ENCODE results near the gene PRDM15. TPM values are rescaled to one million over a fixed set of nuclear protein-coding genes. Genes with fewer than 3 reads are reported as not detected.

PRDM15 gene
- total RNA-seq, 1 experiment from 2014 or later, result 9.8 TPM

GRCh38 chr21:41897047-41897669, 18.0 kb upstream of the PRDM15 start:
- Histone ChIP-seq H3K27me3 (ENCODE audit: insufficient read depth, low read length) (no peaks in the 10 kb centered on the region), H4K20me1 (ENCODE audit: insufficient read depth) (no peaks in the 10 kb centered on the region), H3K9ac (ENCODE audit: low read length) (no peak overlapping the region), H2AFZ (ENCODE audit: low read depth, low read length, poor library complexity, severe bottlenecking) (no peak overlapping the region), H3K36me3 (ENCODE audit: control insufficient read depth in 1 of 2, insufficient read depth in 2 of 2, low read length in 2 of 2) (peaks cover 0 to 11% of the 10 kb centered on the region in 2 experiments; a peak in 1 of 4 replicates), H3K4me2 (ENCODE audit: low read length) (no peak overlapping the region), H3K27ac (ENCODE audit: low read depth, low read length) (no peak overlapping the region), H3K79me2 (ENCODE audit: insufficient read depth, low read length) (no peaks in the 10 kb centered on the region), H3K9me3 (ENCODE audit: control insufficient read depth in 1 of 2, insufficient read depth in 1 of 2, low read depth in 1 of 2, low read length in 2 of 2) (no peaks in the 10 kb centered on the region), H3K4me1 (ENCODE audit: control insufficient read depth in 1 of 2, insufficient read depth in 2 of 2, low read length in 2 of 2) (peaks cover 0 to 6% of the 10 kb centered on the region in 2 experiments; a peak in 1 of 4 replicates), H3K9me2 (ENCODE audit: insufficient read depth) (no peaks in the 10 kb centered on the region), H3K4me3 (replicated peaks in 1 of 2; ENCODE audit: low read depth in 1 of 2, low read length in 2 of 2) (no peak overlapping the region)
- ATAC-seq (no peak), DNase-seq (ENCODE audit: low read depth, low spot score) (no peak)
- intact Hi-C loops (cut with micrococcal nuclease), result no loop called here
- no TSS peak for BruUV-seq (replicated peaks)
- ChIA-PET POLR2A (no interaction called here), RAD21 (ENCODE audit: low non-redundant PET in 1 of 2, low total read pairs in 2 of 2, uncharacterized antibody in 2 of 2, unreplicated experiment in 2 of 2) (no interaction called here), CTCF (no interaction called here)
- TF ChIP-seq EZH2 (IDR thresholded peaks at IDR 0.05) (no peak), TCF7L2 (IDR thresholded peaks at IDR 0.05; ENCODE audit: borderline replicate concordance, extremely low read depth, insufficient read depth, insufficient read length) (no peak), ATF3 (IDR thresholded peaks at IDR 0.05) (no peak), POLR2AphosphoS5 (IDR thresholded peaks at IDR 0.05; ENCODE audit: low read depth, low read length) (no peak), CBX3 (IDR thresholded peaks at IDR 0.05; ENCODE audit: low read depth) (no peak), POLR2A (IDR thresholded peaks at IDR 0.05; ENCODE audit: borderline replicate concordance, extremely low read depth, insufficient read depth, insufficient read length) (no peak), SRF (IDR thresholded peaks at IDR 0.05; ENCODE audit: low read depth) (no peak), EZH2phosphoT487 (IDR thresholded peaks at IDR 0.05; ENCODE audit: borderline replicate concordance) (no peak), CTCF (IDR thresholded peaks at IDR 0.05 in 2 of 3, conservative IDR thresholded peaks at IDR 0.05 in 1 of 3; ENCODE audit: borderline replicate concordance in 1 of 3, insufficient read depth in 1 of 3, low read depth in 2 of 3, low read length in 2 of 3) (no peak), REST (IDR thresholded peaks at IDR 0.05; ENCODE audit: low read depth) (no peak), RAD21 (IDR thresholded peaks at IDR 0.05; ENCODE audit: low read depth) (no peak)
